Measurements from ENCODE around the gene SLC38A10.

SLC38A10 gene

DNA sequence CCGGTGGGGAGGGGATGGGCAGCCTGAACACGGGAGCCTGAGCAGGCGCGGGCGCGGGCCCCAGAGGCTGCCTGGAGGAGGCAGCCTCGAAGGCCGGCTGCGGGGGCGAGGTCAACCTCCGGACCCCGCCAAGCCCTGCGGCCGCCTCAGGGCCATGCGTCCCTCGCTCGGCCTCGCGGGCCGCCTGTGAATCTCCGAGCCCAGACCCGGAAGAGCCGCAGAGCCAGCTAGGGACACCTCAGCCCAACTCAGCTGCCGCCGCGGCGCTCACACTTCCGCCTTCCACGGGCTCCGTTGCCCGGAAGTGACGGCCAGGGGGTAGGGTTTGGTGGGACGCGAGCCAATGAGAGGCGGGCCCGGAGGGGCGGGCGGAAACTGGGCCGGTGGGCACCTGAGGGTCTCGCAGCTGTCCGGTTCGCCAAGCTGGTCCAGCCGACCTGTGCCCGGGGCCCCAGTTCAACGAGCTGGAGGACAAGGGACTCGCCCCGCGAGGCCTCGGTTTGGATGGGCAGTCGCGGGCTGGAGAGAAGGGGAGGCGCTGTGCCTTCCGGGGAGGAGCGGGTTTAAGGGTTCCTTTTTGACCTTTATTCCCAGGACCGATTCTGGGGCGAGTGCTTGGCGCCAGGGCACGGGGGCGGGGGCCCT is at the start of gene SLC38A10:
Gene SLC38A10 (minus strand): TSS at position 277 of the 645 bp plus-strand sequence. CDS start 386 bp downstream, outside the sequence.
- DNase-seq: peak; percentile 81

- DNase-seq: no peak
Measured at GRCh38 chr17:81342269-81343070, 47.4 kb upstream of the SLC38A10 start.

- no peak for DNase-seq
Measured at GRCh38 chr17:81341516-81342268, 46.6 kb upstream of the SLC38A10 start.

DNA sequence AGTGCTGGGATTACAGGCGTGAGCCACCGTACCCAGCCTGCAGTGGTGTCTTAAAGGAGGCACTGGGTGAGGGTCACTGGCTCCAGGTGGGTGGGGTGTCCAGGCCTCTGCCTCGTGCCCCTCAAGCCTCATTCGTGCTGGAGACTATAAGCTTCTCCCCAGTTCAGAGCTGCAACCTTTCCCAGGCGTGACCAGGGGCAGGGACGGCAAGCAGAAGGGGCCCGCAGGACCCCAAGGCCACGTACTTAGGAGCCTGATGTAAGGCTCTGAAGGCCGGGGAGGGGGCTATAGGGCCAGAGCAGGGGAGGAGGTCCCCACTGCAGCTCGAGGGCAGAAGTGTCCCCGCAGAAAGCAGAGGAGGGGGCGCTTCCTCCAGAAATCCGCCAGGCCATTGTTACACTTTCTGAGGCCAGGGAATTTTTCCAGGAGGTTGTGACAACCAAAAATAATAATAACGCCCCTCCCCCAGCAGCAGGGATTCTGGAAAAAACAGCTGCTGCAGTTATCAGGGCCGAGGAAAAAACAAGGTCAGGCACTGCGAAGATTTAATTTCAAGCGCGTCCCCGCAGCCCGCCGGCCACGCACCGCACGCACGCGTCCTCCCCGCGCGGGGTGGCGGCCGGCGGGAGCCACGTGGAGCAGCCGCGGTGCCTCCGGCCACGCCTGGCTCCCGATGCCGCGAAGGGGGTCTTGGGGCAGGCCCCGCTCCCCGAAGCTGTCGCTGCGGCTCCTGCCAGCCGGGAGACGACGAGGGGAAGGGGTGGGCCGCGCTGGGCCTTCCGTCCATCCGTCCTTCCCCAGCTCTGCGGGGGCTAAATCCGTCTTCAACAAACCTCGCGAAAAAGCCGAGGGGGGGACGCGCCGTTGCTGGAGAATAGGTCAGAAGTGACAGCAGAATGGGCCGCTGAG is 45.8 kb upstream of the SLC38A10 start:
- no peak for DNase-seq

DNA sequence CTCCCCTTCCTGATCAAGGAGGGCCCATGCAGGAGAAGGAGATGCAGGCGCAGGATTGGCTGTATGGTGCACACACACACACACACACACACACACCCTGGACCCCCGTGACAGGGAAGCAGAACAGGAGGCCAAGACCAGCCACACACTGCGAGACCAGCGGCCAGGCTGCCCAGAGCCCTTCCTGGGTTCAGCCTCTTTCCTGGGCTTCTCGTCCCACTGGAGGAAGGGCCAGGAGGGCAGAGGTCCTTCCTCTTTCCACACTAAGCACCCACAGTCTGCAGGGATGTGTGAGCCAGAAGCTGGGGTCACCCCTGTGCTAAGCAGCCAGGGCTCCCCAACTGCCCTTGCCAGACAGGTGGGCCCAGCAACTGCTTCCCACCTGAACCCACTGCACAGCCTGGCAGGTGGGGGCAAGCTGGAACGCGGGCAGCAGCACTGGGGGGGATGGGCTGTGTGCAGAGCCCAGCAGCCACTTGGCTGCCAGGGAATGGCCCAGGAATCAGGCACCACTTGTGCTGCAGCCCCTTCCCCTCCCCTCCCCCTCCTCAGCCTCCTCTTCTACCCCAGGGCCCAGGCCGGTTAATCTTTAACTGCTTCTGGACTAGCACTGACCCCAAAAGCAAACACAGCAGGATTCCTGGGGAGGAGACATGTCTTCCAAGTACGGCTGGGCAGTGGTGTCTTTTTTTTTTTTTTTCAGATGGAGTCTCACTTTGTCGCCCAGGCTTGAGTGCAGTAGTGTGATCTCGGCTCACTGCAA is 44.6 kb upstream of the SLC38A10 start:
- no peak for DNase-seq

DNA sequence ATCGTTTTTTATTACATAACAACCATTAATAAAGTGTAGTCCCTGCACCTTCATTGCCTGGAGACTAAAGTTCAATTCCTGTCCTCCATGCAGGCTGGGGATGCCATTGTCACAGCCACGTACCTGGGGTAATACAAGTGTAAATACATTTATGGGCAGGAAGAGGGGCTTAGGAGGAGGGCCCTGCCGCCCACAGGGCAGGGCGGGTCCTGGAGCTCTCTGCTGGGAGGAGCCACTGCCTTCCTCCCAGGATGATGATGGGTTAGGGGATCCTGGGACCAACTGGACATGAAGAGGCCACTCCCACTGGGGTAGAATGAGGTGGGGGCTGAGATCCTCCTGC is 44.1 kb upstream of the SLC38A10 start:
- DNase-seq: no peak

DNA sequence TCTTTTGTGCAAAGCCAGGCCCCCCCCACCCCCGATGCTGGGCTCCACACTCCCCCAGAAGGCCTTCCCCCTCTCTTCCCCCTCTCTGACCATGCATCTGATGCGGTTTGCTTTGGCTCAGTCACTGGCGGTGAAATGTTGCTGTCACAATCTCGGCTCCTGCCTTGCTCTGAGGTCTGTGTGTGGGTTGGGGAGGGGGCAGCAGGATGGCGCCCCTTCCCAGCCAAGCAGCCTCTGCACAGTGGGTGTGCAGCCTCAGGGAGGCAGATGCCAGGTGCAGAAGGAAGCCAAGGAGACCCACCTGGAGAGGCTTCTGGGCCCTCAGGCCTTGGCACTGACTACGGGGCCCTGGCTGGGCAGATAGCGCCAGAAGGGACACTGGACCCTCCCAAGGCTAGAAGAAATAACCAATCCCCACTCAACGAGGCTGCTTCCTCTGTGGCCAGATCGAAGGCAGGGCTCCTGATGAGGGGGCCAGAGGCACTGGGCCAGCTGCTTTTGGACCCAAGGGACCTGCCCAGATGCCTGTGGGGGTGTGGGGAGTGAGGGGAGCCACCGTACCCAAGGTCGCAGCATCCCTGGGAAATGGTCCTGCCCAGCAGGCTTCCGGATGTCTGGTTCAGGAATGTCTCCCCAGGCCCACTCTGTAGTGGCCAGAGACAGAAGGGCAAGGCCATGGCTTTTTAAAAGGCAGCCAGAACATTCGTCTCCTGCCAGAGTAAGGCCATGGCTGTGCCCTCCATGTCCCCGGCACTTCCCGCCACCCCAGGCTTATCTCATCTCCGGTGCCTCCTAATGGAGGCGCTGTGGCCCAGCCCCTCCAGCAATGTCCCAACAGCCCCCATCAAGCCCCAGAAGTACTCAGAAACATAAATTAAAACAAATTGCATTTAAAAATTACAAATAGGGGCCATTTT is 43.4 kb upstream of the SLC38A10 start:
- no peak for DNase-seq

DNA sequence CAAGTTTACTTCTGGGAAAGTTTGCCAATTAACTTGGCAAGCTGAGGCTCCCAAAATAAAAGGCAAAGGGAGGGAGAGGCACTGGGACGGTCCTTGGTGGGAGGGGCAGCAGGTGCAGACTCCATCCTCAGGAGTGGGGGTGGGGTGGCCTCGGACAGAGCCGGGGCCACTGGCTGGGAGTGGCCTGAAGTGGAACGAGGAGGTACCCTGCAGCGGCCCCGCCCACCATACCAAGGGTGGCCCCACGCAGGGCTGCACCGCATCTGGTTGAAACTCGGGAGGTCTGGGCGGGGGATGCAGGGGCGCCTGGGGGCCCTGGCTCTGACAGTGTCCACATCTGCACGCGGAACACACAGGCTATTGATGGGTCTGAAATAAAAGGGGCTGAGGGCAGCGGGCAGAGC is 42.4 kb upstream of the SLC38A10 start:
- no peak for DNase-seq

GRCh38 chr17:81336930-81337325 is 41.8 kb upstream of the SLC38A10 start:
- no peak for DNase-seq

DNA sequence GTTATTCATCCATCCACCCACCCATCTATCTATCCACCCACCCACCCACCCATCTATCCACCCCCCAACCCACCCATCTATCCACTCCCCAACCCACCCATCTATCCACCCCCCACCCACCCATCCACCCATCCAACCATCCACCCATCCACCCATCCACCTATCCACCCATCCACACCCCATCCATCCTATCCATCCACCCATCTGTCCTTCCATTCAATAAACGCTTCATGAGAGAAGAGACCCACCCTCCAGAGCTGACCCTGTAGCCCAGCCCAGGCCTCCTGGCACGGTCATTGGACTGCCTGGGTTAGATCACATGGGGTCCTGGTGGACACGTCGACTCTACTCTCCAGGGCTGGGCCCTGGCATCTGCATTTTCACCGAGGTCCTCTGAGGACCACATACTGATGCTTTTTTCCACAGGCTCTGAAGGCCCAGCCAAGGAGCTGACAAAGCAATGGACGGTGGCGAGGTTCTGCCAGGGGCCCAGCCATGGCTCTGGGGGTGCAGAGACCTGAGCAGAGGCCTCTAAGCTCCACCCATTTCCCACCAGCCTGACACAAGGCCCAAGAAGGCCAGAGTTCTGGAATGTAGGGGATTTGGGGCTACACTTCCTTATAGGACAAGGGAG is 41.3 kb upstream of the SLC38A10 start:
- DNase-seq: no peak

- DNase-seq: no peak
Measured at GRCh38 chr17:81335773-81336157, 40.7 kb upstream of the SLC38A10 start.

- DNase-seq: no peak
Measured at GRCh38 chr17:81334987-81335772, 40.1 kb upstream of the SLC38A10 start.

- DNase-seq: no peak
Measured at GRCh38 chr17:81334391-81334901, 39.3 kb upstream of the SLC38A10 start.

GRCh38 chr17:81333616-81334368 is 38.7 kb upstream of the SLC38A10 start:
- DNase-seq: no peak

DNA sequence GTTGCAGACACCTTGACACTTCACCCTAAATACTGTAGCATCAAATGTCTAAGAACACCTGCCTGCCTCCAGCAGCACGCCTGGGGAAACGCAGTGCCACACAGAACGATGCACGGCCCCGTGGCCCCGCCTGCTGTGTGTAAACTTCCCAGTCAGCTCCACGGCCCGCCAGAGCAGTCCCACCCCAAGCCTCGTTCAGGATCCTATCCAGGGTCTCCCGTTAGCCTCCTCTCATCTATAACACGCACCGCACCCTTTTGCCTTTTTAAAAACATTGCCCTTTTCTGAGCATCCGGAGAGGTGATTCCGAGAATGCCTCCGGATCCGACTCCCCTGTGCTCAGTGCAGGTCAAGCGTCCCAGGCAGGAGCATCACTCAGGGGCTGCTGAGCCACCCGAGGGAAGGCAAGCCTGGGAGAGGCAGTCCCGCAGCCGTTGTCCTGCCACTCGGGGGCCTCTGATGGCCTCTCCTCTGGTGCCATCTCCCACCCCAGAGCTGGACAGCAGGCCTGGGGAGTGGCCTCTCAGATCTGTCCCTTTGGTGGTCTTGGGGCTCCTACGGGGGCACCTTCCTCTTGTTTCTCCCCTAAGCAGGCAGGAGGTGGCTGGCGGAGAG is 37.9 kb upstream of the SLC38A10 start:
- DNase-seq: no peak

GRCh38 chr17:81332118-81332834 is 37.2 kb upstream of the SLC38A10 start:
- DNase-seq: no peak

GRCh38 chr17:81331527-81332043 is 36.5 kb upstream of the SLC38A10 start:
- DNase-seq: no peak

Data from GDM1 (cell line).